HepG2 (cell line): ENCODE results near the gene NINL. TPM values are rescaled to one million over a fixed set of nuclear protein-coding genes. Genes with fewer than 3 reads are reported as not detected.

Experiments used
- ATAC-seq: fragments of 200-7000 bp; cut with Tn5 transposase; 3 replicates; pipeline ENCODE4 v1.9.1; 2020; ENCODE audit warnings: mild to moderate bottlenecking, moderate library complexity
- BruUV-seq: library from RNA; stranded (reverse); fragments of 400-500 nt; replicated peaks from 2 replicates; lab custom pipeline; 2021; lab: Mats Ljungman, UMichigan
- CTCF ChIA-PET: fragments of 300-600 bp; formaldehyde crosslinking; extraction: SDS; loops from one replicate; lab custom pipeline; 2021; ENCODE audit warnings: low total read pairs, inconsistent platforms, low intra/inter-chr PET ratio; lab: Yijun Ruan, JAX
- POLR2A ChIA-PET: fragments of 350-600 bp; sonication (Branson Sonifier 250); formaldehyde crosslinking; loops from one replicate; lab custom pipeline; 2020; ENCODE audit warnings: antibody characterized with exemption, inconsistent platforms; lab: Yijun Ruan, JAX
- DNase-seq: peaks from one replicate; pipeline ENCODE4 v3.0.0-alpha.2; 2015; ENCODE audit warnings: low spot score
- FAIRE-seq: peaks from 3 replicates; lab custom pipeline; 2011; peaks lifted over from hg19 to GRCh38; lab: Jason Lieb, UNC
- H2AFZ ChIP-seq: one replicate; pipeline ENCODE4 v1.6.1; 2011; ENCODE audit warnings: low read length, inconsistent platforms
- H3K27ac ChIP-seq: fragments of 300-600 bp; 3 replicates; pipeline ENCODE4 v1.8.0; 2011; ENCODE audit warnings: mixed run types, mild to moderate bottlenecking, mixed read lengths, low read length, inconsistent platforms; ENCODE audit not compliant: insufficient read depth; ENCODE audit errors: extremely low read length
- H3K27me3 ChIP-seq, 2 experiments: fragments of 200-600 bp in 1 of 2; 2 replicates in 1 of 2; 3 replicates in 1 of 2; pipeline versions ENCODE4 v1.6.0 to v1.8.0; 2011; ENCODE audit warnings: low read length in 2 of 2, mild to moderate bottlenecking in 2 of 2, moderate library complexity in 2 of 2, inconsistent platforms in 1 of 2; ENCODE audit not compliant: insufficient read depth in 2 of 2, control insufficient read depth in 1 of 2
- H3K36me3 ChIP-seq, 2 experiments: fragments of 200-600 bp in 1 of 2; replicated peaks in 1 of 2; 2 replicates in 1 of 2; 3 replicates in 1 of 2; pipeline versions ENCODE4 v1.5.1 to v1.8.0; 2011; ENCODE audit warnings: low read length in 2 of 2, inconsistent platforms in 1 of 2; ENCODE audit not compliant: insufficient read depth in 2 of 2, control insufficient read depth in 1 of 2
- H3K4me1 ChIP-seq: 2 replicates; pipeline ENCODE4 v1.5.1; 2012; ENCODE audit warnings: low read length, inconsistent platforms; ENCODE audit not compliant: insufficient read depth
- H3K4me2 ChIP-seq: 2 replicates; pipeline ENCODE4 v1.6.0; 2011; ENCODE audit warnings: low read depth, low read length, inconsistent platforms
- H3K4me3 ChIP-seq, 3 experiments: fragments of 200-600 bp in 1 of 3; sonication (generic), shearing (Covaris generic) in 1 of 3; replicated peaks in 1 of 3; 2 replicates each; pipeline ENCODE4 v1.5.1; 2011 to 2016; ENCODE audit warnings: low read length in 3 of 3, inconsistent platforms in 2 of 3, low read depth in 2 of 3, mild to moderate bottlenecking in 2 of 3, control low read depth in 1 of 3, mixed read lengths in 1 of 3; ENCODE audit not compliant: insufficient read depth in 1 of 3
- H3K79me2 ChIP-seq: one replicate; pipeline ENCODE4 v1.6.1; 2011; ENCODE audit warnings: low read length, inconsistent platforms; ENCODE audit not compliant: insufficient read depth
- H3K9ac ChIP-seq: 2 replicates; pipeline ENCODE4 v1.6.0; 2011; ENCODE audit warnings: mild to moderate bottlenecking, low read depth, low read length, inconsistent platforms; ENCODE audit not compliant: insufficient read depth
- H3K9me3 ChIP-seq: 2 replicates; pipeline ENCODE4 v1.5.1; 2012; ENCODE audit warnings: mild to moderate bottlenecking, low read length
- H4K20me1 ChIP-seq: 2 replicates; pipeline ENCODE4 v1.6.0; 2011; ENCODE audit warnings: inconsistent platforms, mild to moderate bottlenecking, low read length, moderate library complexity; ENCODE audit not compliant: insufficient read depth
- CEBPG ChIP-seq: IDR thresholded peaks from 2 replicates; pipeline ENCODE4 v1.6.1; 2016
- DR1 ChIP-seq: sonication (generic); formaldehyde crosslinking; IDR thresholded peaks from 2 replicates; pipeline ENCODE4 v1.8.0; 2021; ENCODE audit warnings: mild to moderate bottlenecking, missing genetic modification reagents, inconsistent platforms
- FOXP4 ChIP-seq: sonication (generic); formaldehyde crosslinking; IDR thresholded peaks from 2 replicates; pipeline ENCODE4 v1.4.0; 2020; ENCODE audit warnings: missing genetic modification reagents
- GMEB2 ChIP-seq: IDR thresholded peaks from 2 replicates; pipeline ENCODE4 v1.6.1; 2016; ENCODE audit warnings: missing biosample characterization, missing genetic modification reagents, low read depth
- KIAA2018 ChIP-seq: sonication (generic); formaldehyde crosslinking; IDR thresholded peaks from 2 replicates; pipeline ENCODE4 v1.5.0; 2020; ENCODE audit warnings: mild to moderate bottlenecking, missing genetic modification reagents, borderline replicate concordance
- KLF12 ChIP-seq: sonication (generic); formaldehyde crosslinking; IDR thresholded peaks from 2 replicates; pipeline ENCODE4 v1.4.0; 2020; ENCODE audit warnings: missing genetic modification reagents, borderline replicate concordance
- PAX8 ChIP-seq: sonication (generic); formaldehyde crosslinking; IDR thresholded peaks from 2 replicates; pipeline ENCODE4 v1.8.0; 2022; ENCODE audit warnings: mild to moderate bottlenecking, missing genetic modification reagents, borderline replicate concordance
- RCOR2 ChIP-seq: IDR thresholded peaks from 2 replicates; pipeline ENCODE4 v1.6.1; 2016; ENCODE audit warnings: missing biosample characterization, missing genetic modification reagents
- RFXAP ChIP-seq: sonication (generic); formaldehyde crosslinking; IDR thresholded peaks from 2 replicates; pipeline ENCODE4 v1.4.0; 2020; ENCODE audit warnings: missing genetic modification reagents, borderline replicate concordance
- U2AF2 ChIP-seq: fragments of 200-400 bp; formaldehyde crosslinking; IDR thresholded peaks from 2 replicates; pipeline ENCODE4 v1.6.1; 2017; ENCODE audit warnings: low read depth, mild to moderate bottlenecking, low read length
- ZNF326 ChIP-seq: sonication (generic); formaldehyde crosslinking; IDR thresholded peaks from 2 replicates; pipeline ENCODE4 v1.4.0; 2020; ENCODE audit warnings: missing genetic modification reagents, borderline replicate concordance
- ZNF841 ChIP-seq: sonication (generic); formaldehyde crosslinking; IDR thresholded peaks from 2 replicates; pipeline ENCODE4 v1.8.1; 2023; ENCODE audit warnings: missing genetic modification reagents, borderline replicate concordance
- WGBS: methylation state at CpG from one replicate; pipeline ENCODE4 v1.1.6; 2017; ENCODE audit warnings: low lambda C conversion rate; 5-methylcytosine and 5-hydroxymethylcytosine counted together
- in situ Hi-C: cut with HindIII; loops from 2 replicates; pipeline ENCODE4 v1.10.0; 2017; ENCODE audit warnings: low pct_unique_long_range_greater_than_20kb; ENCODE audit not compliant: extremely low pct_ligation_motif_present
- intact Hi-C: fragments of 100-400 bp; cut with micrococcal nuclease; formaldehyde crosslinking; loops from one replicate; pipeline ENCODE4 v1.10.0; 2022; ENCODE audit not compliant: unreplicated experiment
- polyA plus RNA-seq, 8 experiments: library from polyadenylated mRNA; depleted of rRNA in 3 of 8; stranded (reverse) in 7 of 8; unstranded in 1 of 8; fragments of >200 nt; fragmentation: Illumina TruSeq in 4 of 8; extraction: Trizol in 4 of 8; gene quantifications; 2 replicates each; pipeline versions ENCODE4 v1.2.1 to v1.2.3, GENCODE V29; 2011 to 2016; ENCODE audit warnings: low read depth in 4 of 8, missing spikeins in 1 of 8, mixed read lengths in 1 of 8; ENCODE audit not compliant: insufficient read depth in 1 of 8
- total RNA-seq, 5 experiments: library from RNA; depleted of rRNA; stranded (reverse); fragments of >200 nt; fragmentation: Illumina TruSeq; extraction: Trizol; gene quantifications; 2 replicates each; pipeline ENCODE4 v1.2.3, GENCODE V29; 2016; ENCODE audit warnings: low read depth in 1 of 5

NINL gene
- total and polyA plus RNA-seq, 2 of the 13 experiments (the other 11 are each of a cell fraction or from before 2014, with no cell fraction given), result 32.3 to 34.3 TPM

- in situ Hi-C loops, result no loop called here
- POLR2A ChIA-PET, result interaction anchor here (1.4 kb wide), 1 partner anchor 35 kb away, joined by 7 read pairs; no protein-coding TSS in a partner anchor
- no peak for TF ChIP-seq RFXAP (CRISPR knock-in tag)
- peak; percentile 25; the same call in 1 of the 2 replicates for TF ChIP-seq KLF12
- TF ChIP-seq KIAA2018, result no peak
- TF ChIP-seq ZNF841, result no peak
- TF ChIP-seq FOXP4 (CRISPR knock-in tag), result 0 out of 2 replicates have a peak, but pooled peaks have one; percentile 9
- no peak for TF ChIP-seq ZNF326
- no peak for TF ChIP-seq CEBPG (CRISPR knock-in tag)
- no peak for TF ChIP-seq RCOR2 (CRISPR knock-in tag)
- TF ChIP-seq DR1 (CRISPR knock-in tag), result no peak
- no peak for TF ChIP-seq U2AF2
- TF ChIP-seq PAX8 (CRISPR knock-in tag), result no peak
- no peak for TF ChIP-seq GMEB2 (CRISPR knock-in tag)
Observed at GRCh38 chr20:25549172-25549773, 36.1 kb downstream of the NINL start.

More at GRCh38 chr20:25549172-25549773, 36.1 kb downstream of the NINL start:
- peak overlapping the region; percentile 10 for H3K27ac ChIP-seq
- BruUV-seq, result no TSS peak
- peaks cover 74% of the 10 kb centered on the region for H3K4me1 ChIP-seq
- intact Hi-C loops, result no loop called here
- H3K36me3 ChIP-seq, result peaks cover 4 to 18% of the 10 kb centered on the region in 2 experiments
- peak overlapping the region; percentile 46 for H3K4me2 ChIP-seq
- no peaks in the 10 kb centered on the region for H3K27me3 ChIP-seq
- H3K9ac ChIP-seq, result no peak overlapping the region
- DNase-seq (peak; percentile 35), FAIRE-seq (peak; percentile 53), ATAC-seq (peak; percentile 33)
- no peaks in the 10 kb centered on the region for H3K9me3 ChIP-seq
- peaks cover 57% of the 10 kb centered on the region for H3K79me2 ChIP-seq
- WGBS, result 53% methylated on average over 15 of the region's 15 CpGs
- no peak overlapping the region for H2AFZ ChIP-seq
- no peak overlapping the region for H3K4me3 ChIP-seq
- H4K20me1 ChIP-seq, result peaks cover 26% of the 10 kb centered on the region; the same call in 1 of the 2 replicates
- CTCF ChIA-PET, result interaction anchor here (0.6 kb wide), 1 partner anchor 28 kb away, joined by 3 read pairs; no protein-coding TSS in a partner anchor
